ENCODE results near the gene VAV3. TPM values are rescaled to one million over a fixed set of nuclear protein-coding genes. Genes with fewer than 3 reads are reported as not detected.

The VAV3 gene
- total and polyA plus RNA-seq, 12 donors = 0.72 to 3.4 (median 1.9) TPM

- Histone ChIP-seq H3K36me3 (no peaks in the 10 kb centered on the region), H3K27ac (no peak overlapping the region), H3K4me3 (no peak overlapping the region), H3K9me3 (no peaks in the 10 kb centered on the region), H3K4me1 (no peaks in the 10 kb centered on the region), H3K27me3 (no peaks in the 10 kb centered on the region)
- TF ChIP-seq, protein P1, sequence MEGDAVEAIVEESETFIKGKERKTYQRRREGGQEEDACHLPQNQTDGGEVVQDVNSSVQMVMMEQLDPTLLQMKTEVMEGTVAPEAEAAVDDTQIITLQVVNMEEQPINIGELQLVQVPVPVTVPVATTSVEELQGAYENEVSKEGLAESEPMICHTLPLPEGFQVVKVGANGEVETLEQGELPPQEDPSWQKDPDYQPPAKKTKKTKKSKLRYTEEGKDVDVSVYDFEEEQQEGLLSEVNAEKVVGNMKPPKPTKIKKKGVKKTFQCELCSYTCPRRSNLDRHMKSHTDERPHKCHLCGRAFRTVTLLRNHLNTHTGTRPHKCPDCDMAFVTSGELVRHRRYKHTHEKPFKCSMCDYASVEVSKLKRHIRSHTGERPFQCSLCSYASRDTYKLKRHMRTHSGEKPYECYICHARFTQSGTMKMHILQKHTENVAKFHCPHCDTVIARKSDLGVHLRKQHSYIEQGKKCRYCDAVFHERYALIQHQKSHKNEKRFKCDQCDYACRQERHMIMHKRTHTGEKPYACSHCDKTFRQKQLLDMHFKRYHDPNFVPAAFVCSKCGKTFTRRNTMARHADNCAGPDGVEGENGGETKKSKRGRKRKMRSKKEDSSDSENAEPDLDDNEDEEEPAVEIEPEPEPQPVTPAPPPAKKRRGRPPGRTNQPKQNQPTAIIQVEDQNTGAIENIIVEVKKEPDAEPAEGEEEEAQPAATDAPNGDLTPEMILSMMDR (IDR thresholded peaks at IDR 0.05) = no peak
- ATAC-seq = no peak
- intact Hi-C loops (cut with DNase I) = no loop called here
- DNase-seq = no peak
- WGBS, 2 donors = 81 to 83% methylated on average over 3 of the region's 3 CpGs
Measured at GRCh38 chr1:107681001-107681479, 283.9 kb downstream of the VAV3 start.

DNA sequence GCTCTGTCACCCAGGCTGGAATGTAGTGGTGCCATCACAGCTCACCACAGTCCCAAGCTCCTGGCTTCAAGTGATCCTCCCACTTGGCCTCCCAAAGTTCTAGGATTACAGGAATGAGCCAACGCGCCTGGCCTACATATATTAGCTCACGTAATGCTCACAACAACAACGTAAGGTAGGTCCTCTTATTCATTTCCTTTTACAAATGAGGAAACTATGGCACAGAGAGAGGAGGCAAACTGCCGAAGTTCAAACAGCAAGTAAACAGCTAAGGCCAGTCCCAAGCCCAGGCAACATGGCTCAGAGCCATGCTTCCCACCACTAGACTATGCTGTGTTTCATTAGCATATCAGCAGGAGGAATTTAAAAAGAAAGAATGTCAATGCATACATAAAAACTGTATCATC lies 284.4 kb downstream of the VAV3 start:
- Histone ChIP-seq H3K4me1 (no peaks in the 10 kb centered on the region), H3K27me3 (no peaks in the 10 kb centered on the region), H3K9me3 (no peaks in the 10 kb centered on the region), H3K27ac (no peak overlapping the region), H3K36me3 (no peaks in the 10 kb centered on the region), H3K4me3 (no peak overlapping the region)
- 85 to 91% methylated on average over 5 of the region's 5 CpGs for WGBS, 2 donors
- ATAC-seq (no peak), DNase-seq (no peak)
- intact Hi-C loops (cut with DNase I) = no loop called here
- TF ChIP-seq, protein P1 (IDR thresholded peaks at IDR 0.05) = no peak

DNA sequence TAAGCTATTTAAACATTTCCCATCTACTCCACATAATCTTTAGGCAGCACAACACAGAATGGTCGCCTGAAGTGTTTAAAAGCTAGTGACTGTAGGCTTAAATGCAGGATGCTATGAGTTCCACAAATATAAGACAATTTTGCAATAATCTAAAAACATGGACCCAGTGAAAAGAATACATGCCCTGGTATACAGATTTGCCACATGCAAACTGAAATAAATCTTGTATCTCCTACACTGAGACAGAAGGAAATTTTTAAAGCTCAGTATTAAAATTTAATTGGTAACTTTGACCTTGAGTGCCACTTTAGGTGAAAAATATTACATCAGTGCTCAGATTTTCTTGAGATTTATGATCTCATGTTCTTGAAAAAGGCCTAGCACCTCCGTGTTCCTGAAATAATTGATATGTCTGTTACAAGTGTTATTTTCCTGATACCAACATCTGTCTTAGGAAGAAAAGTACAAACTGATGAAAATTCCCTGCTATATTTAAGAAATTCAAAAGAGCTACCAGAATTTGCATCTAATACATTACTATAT lies 285.5 kb downstream of the VAV3 start:
- TF ChIP-seq, protein P1 (IDR thresholded peaks at IDR 0.05) = no peak
- 70 to 80% methylated on average over 2 of the region's 2 CpGs for WGBS, 2 donors
- no peak for ATAC-seq

DNA sequence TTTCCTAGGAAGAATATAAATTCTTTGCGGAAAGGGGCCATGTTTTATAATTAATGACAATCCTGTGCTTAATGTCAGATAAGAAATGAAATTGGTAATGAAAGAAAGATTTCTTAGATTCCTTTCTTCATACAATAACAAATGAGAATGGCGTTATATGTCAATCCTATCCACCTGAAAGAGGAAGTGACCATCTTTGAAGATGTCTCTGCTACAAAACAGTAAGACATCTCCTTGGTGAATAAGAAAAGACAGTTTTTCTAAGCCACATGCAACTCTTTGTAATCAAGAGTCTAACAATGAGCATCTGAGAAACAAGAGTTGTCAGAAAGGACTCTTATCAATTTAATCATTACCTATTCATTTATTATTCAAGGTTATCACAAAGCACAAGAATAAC lies 286.0 kb downstream of the VAV3 start:
- WGBS, 2 donors = 92 to 96% methylated on average over 2 of the region's 2 CpGs
- intact Hi-C loops (cut with DNase I) = no loop called here
- DNase-seq (no peak), ATAC-seq (no peak)
- TF ChIP-seq, protein P1 (IDR thresholded peaks at IDR 0.05) = no peak
- Histone ChIP-seq H3K36me3 (no peaks in the 10 kb centered on the region), H3K27me3 (no peaks in the 10 kb centered on the region), H3K4me3 (no peak overlapping the region), H3K9me3 (peaks cover 0 to 14% (median 5%) of the 10 kb centered on the region in 11 donors), H3K4me1 (no peaks in the 10 kb centered on the region), H3K27ac (no peak overlapping the region)

More for the DNA sequence above, 285.5 kb downstream of the VAV3 start:
- intact Hi-C loops (cut with DNase I) = no loop called here
- Histone ChIP-seq H3K36me3 (no peaks in the 10 kb centered on the region), H3K9me3 (peaks cover 0 to 11% (median 5%) of the 10 kb centered on the region in 11 donors), H3K27ac (no peak overlapping the region), H3K4me1 (no peaks in the 10 kb centered on the region), H3K4me3 (no peak overlapping the region), H3K27me3 (no peaks in the 10 kb centered on the region)
- DNase-seq = no peak
